Psoas muscle (tissue), 8 donors: ENCODE results near the gene CELF4. TPM values are rescaled to one million over a fixed set of nuclear protein-coding genes. Genes with fewer than 3 reads are reported as not detected.

Experiments used
- ATAC-seq, 4 donors: fragments of 200-7000 bp; cut with Tn5 transposase; one replicate each; pipeline ENCODE4 v1.9.1; 2020; ENCODE audit warnings: moderate library complexity in 3 of 4, mild to moderate bottlenecking in 2 of 4
- DNase-seq, 2 donors: peaks; one replicate each; pipeline ENCODE4 v3.0.0-alpha.2; 2020
- H3K27ac ChIP-seq: fragments of 200-600 bp; one replicate; pipeline ENCODE4 v1.8.0; 2022
- H3K27me3 ChIP-seq, 3 donors: fragments of 200-600 bp in 1 of 3; one replicate each; pipeline versions ENCODE4 v1.6.1 to v1.8.0; 2013 to 2022; ENCODE audit warnings: low read length in 2 of 3, mild to moderate bottlenecking in 2 of 3, moderate library complexity in 1 of 3; ENCODE audit not compliant: insufficient read depth in 3 of 3
- H3K36me3 ChIP-seq, 2 donors: fragments of 200-600 bp in 1 of 2; one replicate each; pipeline versions ENCODE4 v1.6.1 to v1.8.0; 2013 to 2022; ENCODE audit warnings: low read depth in 1 of 2, mild to moderate bottlenecking in 1 of 2, moderate library complexity in 1 of 2; ENCODE audit not compliant: insufficient read depth in 1 of 2
- H3K4me1 ChIP-seq: fragments of 200-600 bp; one replicate; pipeline ENCODE4 v1.8.0; 2022
- H3K4me3 ChIP-seq: fragments of 200-600 bp; one replicate; pipeline ENCODE4 v1.8.0; 2022; ENCODE audit warnings: mild to moderate bottlenecking
- H3K9me3 ChIP-seq: fragments of 200-600 bp; one replicate; pipeline ENCODE4 v1.8.0; 2022
- CTCF ChIP-seq: fragments of 200-600 bp; IDR thresholded peaks from one replicate; pipeline ENCODE4 v1.8.0; 2022; ENCODE audit warnings: antibody characterized with exemption
- WGBS, 3 donors: extraction: QIAGEN DNeasy Blood & Tissue Kit; methylation state at CpG; one replicate each; pipeline versions ENCODE4 v1.1.6 to v1.1.7; 2013; 5-methylcytosine and 5-hydroxymethylcytosine counted together
- intact Hi-C, 2 donors: fragments of 100-400 bp; cut with DNase I; formaldehyde crosslinking; loops; one replicate each; pipeline versions ENCODE4 v1.11.0 to v1.14.2; 2022
- polyA plus RNA-seq, 3 donors: library from polyadenylated mRNA; stranded (reverse); fragments of 200-250 nt; gene quantifications; one replicate each; pipeline ENCODE4 v1.2.3, GENCODE V29; 2013
- total RNA-seq, 4 donors: library from RNA; stranded (reverse); fragmentation: NEBNext Ultra II Directional in 2 of 4; extraction: Animal tissue kit (Norgen Biotek cat#: 25700) in 2 of 4; gene quantifications; one replicate each; pipeline versions ENCODE4 v1.2.1 to v1.2.4, GENCODE V29; 2021 to 2023
- donor health status: healthy with polysubstance abuse.
- donor health status: DM: no; HTN: no; CAD: no; lungs with moderate emphysema.
- donor health status: Bipolar disorder and iron deficiency.
- donor health status: healthy.
- donor health status: DM: yes; HTN: yes; CAD: no.
- donor health status: DM: no; HTN: no; CAD: no.
- donor health status: DM: no; HTN: no; CAD: no.
- donor health status: DM: yes; HTN: yes; CAD: no.

CELF4 gene
- total and polyA plus RNA-seq, 7 donors, result 0.17 to 0.28 (median 0.17) TPM; not detected in 3

- no peak for DNase-seq
- no peak overlapping the region for H3K4me3 ChIP-seq
- intact Hi-C loops, result no loop called here
- H3K9me3 ChIP-seq, result no peaks in the 10 kb centered on the region
- H3K4me1 ChIP-seq, result peaks cover 6% of the 10 kb centered on the region
- TF ChIP-seq CTCF, result no peak
- 84 to 85% (median 84%) methylated on average over 14 of the region's 14 CpGs for WGBS, 3 donors
- H3K27me3 ChIP-seq, result peaks cover 0 to 11% (median 0%) of the 10 kb centered on the region in 3 donors
- H3K27ac ChIP-seq, result no peak overlapping the region
- ATAC-seq, result no peak
- H3K36me3 ChIP-seq, result no peaks in the 10 kb centered on the region
Measured at GRCh38 chr18:37398248-37398920, 167.2 kb downstream of the CELF4 start.

GRCh38 chr18:37397814-37398213 is 167.8 kb downstream of the CELF4 start:
- Histone ChIP-seq H3K4me1 (peaks cover 4% of the 10 kb centered on the region), H3K9me3 (no peaks in the 10 kb centered on the region), H3K27me3 (peaks cover 0 to 16% (median 1%) of the 10 kb centered on the region in 3 donors), H3K4me3 (no peak overlapping the region), H3K36me3 (no peaks in the 10 kb centered on the region), H3K27ac (no peak overlapping the region)
- WGBS, 3 donors, result 54 to 66% (median 65%) methylated on average over 6 of the region's 6 CpGs
- ATAC-seq (no peak), DNase-seq (no peak)
- no peak for TF ChIP-seq CTCF
- intact Hi-C loops, result no loop called here

GRCh38 chr18:37396971-37397720 is 168.5 kb downstream of the CELF4 start:
- Histone ChIP-seq H3K36me3 (no peaks in the 10 kb centered on the region), H3K9me3 (no peaks in the 10 kb centered on the region), H3K27me3 (peaks cover 0 to 23% (median 1%) of the 10 kb centered on the region in 3 donors), H3K4me1 (no peaks in the 10 kb centered on the region), H3K4me3 (no peak overlapping the region), H3K27ac (no peak overlapping the region)
- DNase-seq (no peak), ATAC-seq (no peak)
- WGBS, 3 donors, result 60 to 84% (median 74%) methylated on average over 4 to 5 of the region's 5 CpGs
- TF ChIP-seq CTCF, result no peak
- intact Hi-C loops, result no loop called here

- no peak for DNase-seq
- WGBS, 3 donors, result 92 to 93% (median 93%) methylated on average over 4 of the region's 4 CpGs
- Histone ChIP-seq H3K27me3 (peaks cover 0 to 25% (median 1%) of the 10 kb centered on the region in 3 donors), H3K27ac (no peak overlapping the region), H3K36me3 (no peaks in the 10 kb centered on the region), H3K4me3 (no peak overlapping the region), H3K4me1 (no peaks in the 10 kb centered on the region), H3K9me3 (no peaks in the 10 kb centered on the region)
- intact Hi-C loops, result no loop called here
- no peak for TF ChIP-seq CTCF
- ATAC-seq, result no peak
Measured at GRCh38 chr18:37395631-37396030, 170.0 kb downstream of the CELF4 start.
